ENCODE data around the gene CROCC.

The CROCC gene

GRCh38 chr1:17014671-17015567, 93.2 kb downstream of the CROCC start:
- no peak for DNase-seq

- no peak for DNase-seq
Measured at GRCh38 chr1:17016317-17016661, 94.6 kb downstream of the CROCC start.

- DNase-seq: no peak
Measured at GRCh38 chr1:17017435-17017834, 95.7 kb downstream of the CROCC start.

- no peak for DNase-seq
Measured at GRCh38 chr1:17018849-17019248, 97.1 kb downstream of the CROCC start.

- DNase-seq: no peak
Measured at GRCh38 chr1:17020502-17020901, 98.8 kb downstream of the CROCC start.

GRCh38 chr1:17021896-17022295, 100.2 kb downstream of the CROCC start:
- DNase-seq: no peak
